ENCODE results near the gene HIPK2. TPM values are rescaled to one million over a fixed set of nuclear protein-coding genes. Genes with fewer than 3 reads are reported as not detected.

The HIPK2 gene
- polyA plus RNA-seq, 4 donors, result 69.7 to 110 (median 89.1) TPM

GRCh38 chr7:139718859-139719258 is 58.9 kb downstream of the HIPK2 start:
- no peak for DNase-seq (ENCODE audit: low read depth in 4 of 4, low spot score in 2 of 4)

GRCh38 chr7:139718141-139718540 is 59.7 kb downstream of the HIPK2 start:
- DNase-seq (ENCODE audit: low read depth in 4 of 4, low spot score in 2 of 4), result no peak

- DNase-seq (ENCODE audit: low read depth in 4 of 4, low spot score in 2 of 4), result no peak
Observed at GRCh38 chr7:139716156-139716942, 61.4 kb downstream of the HIPK2 start.

- no peak for DNase-seq (ENCODE audit: low read depth in 4 of 4, low spot score in 2 of 4)
Observed at GRCh38 chr7:139715194-139715815, 62.5 kb downstream of the HIPK2 start.

DNA sequence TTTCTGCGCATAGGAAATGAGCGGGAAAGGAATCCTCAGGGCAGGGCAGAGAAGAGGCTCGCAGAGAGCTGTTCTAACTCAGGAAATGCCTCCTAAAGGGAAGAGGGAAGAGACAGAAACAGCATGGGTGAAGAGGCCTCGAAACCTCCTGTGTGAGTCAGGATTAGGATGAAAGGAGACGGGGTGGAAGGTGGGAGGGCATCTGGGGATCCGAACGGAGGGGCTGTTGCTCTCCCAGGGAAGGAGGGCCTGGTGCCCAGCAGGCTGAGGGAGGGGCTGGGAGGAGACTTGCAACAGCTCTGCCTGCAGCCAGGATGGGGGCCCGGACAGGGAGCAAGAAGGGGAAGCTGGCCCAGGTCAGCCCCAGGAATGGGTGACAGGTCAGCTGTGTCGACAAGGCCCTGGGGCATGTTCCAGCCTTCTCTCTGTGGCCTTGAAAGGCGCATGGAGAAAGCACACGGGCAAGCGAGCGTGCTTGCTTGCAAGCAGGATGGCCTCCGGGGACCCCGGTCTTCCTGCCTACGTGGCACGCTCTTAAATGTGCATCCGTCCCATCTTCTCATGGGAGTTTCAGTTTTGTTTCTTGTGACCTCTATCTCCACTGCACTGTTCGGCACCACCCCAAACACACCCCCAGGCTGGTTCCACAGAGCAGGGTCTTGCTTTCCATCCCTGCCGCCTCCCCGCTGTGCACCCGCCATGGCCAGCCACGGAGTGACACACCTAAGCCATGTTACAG is 63.5 kb downstream of the HIPK2 start:
- DNase-seq (ENCODE audit: low read depth in 4 of 4, low spot score in 2 of 4), result no peak

GRCh38 chr7:139713526-139714162 is 64.2 kb downstream of the HIPK2 start:
- DNase-seq (ENCODE audit: low read depth in 4 of 4, low spot score in 2 of 4), result no peak

GRCh38 chr7:139713061-139713460 is 64.7 kb downstream of the HIPK2 start:
- DNase-seq (ENCODE audit: low read depth in 4 of 4, low spot score in 2 of 4), result no peak

DNA sequence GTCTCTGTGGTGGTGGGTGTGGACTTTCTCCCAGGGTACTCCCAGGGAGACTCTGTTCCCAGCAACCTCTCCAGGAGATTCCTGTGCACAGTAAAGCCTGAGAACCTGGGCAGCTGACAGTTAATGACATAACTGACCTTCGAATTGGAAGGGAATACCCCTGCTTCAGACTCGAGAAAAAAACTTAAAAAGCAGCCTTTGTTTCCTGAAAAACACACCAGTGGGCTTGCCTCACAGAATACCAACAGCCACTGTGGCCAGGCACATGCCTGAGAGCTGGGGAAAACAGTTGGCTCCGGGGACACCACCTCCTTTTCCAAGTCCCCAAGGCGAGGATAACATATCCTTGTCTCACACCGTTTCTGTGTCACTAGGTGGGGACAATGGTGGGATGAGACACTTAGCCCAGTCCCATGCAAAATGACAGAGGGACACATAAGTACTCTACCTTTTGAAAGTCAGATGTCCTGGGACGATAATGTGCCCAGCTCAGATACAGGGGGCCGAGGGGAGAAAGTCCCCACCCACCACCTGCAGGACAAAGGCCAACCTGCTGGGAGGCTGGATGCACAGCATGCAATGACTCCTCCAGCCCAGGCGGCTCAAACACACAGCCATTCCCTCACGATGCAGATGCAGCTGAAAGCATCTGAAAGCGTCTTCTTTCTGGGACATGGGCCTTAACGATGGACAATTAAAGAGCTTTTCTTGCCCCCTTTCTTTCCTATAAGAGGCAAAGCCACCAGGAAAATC is 65.6 kb downstream of the HIPK2 start:
- no peak for DNase-seq (ENCODE audit: low read depth in 4 of 4, low spot score in 2 of 4)

DNA sequence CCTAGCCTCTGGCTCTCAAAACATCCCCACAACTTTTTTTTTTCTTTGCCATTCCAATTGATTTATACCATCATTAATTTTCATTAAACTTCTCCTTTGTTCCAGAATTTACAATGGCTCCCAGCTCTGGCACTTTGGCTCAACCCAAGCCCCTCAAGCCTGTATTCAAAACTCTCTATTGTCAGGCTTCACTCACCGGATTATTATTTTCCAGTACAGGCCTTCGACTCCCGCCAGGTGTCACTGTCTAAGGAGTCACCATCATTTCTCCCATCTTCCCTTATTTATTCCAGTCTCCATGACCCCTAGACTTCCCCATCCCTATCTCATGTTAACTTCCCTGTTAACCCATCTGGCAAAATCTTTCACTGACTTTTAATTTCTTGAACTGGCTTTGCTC is 67.8 kb downstream of the HIPK2 start:
- no peak for DNase-seq (ENCODE audit: low read depth in 4 of 4, low spot score in 2 of 4)

GRCh38 chr7:139709485-139709884 is 68.3 kb downstream of the HIPK2 start:
- DNase-seq (ENCODE audit: low read depth in 4 of 4, low spot score in 2 of 4), result no peak

- no peak for DNase-seq (ENCODE audit: low read depth in 4 of 4, low spot score in 2 of 4)
Observed at GRCh38 chr7:139708541-139708940, 69.3 kb downstream of the HIPK2 start.

- DNase-seq (ENCODE audit: low read depth in 4 of 4, low spot score in 2 of 4), result no peak
Observed at GRCh38 chr7:139706837-139707236, 71.0 kb downstream of the HIPK2 start.

DNA sequence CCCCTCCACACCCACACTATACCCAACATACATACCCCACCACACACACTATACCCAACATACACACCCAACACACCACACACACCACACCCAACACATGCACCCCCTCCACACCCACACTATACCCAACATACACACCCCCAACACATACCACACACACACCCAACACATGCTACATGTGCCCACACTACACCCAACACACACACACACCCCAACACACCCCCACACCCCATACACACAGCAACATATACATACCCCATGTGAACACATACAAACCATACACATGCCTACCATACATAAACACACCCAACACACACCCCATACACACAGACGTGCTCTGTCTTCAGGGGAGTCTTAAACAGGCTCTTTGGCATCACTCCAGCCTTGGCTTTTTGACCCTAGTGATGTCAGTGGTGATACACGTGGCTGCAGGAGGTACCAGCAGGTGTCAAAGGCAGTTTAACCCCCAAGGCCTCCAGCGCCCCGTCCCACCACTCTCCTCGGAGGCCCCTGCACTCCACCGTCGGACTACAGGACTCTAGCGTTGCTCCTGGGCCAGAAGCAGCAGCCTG is 73.4 kb downstream of the HIPK2 start:
- DNase-seq (ENCODE audit: low read depth in 4 of 4, low spot score in 2 of 4), result no peak

- no peak for DNase-seq (ENCODE audit: low read depth in 4 of 4, low spot score in 2 of 4)
Observed at GRCh38 chr7:139703487-139704307, 74.1 kb downstream of the HIPK2 start.

- DNase-seq (ENCODE audit: low read depth in 4 of 4, low spot score in 2 of 4), result no peak
Observed at GRCh38 chr7:139702811-139703486, 74.8 kb downstream of the HIPK2 start.

- no peak for DNase-seq (ENCODE audit: low read depth in 4 of 4, low spot score in 2 of 4)
Observed at GRCh38 chr7:139702313-139702731, 75.5 kb downstream of the HIPK2 start.

DNA sequence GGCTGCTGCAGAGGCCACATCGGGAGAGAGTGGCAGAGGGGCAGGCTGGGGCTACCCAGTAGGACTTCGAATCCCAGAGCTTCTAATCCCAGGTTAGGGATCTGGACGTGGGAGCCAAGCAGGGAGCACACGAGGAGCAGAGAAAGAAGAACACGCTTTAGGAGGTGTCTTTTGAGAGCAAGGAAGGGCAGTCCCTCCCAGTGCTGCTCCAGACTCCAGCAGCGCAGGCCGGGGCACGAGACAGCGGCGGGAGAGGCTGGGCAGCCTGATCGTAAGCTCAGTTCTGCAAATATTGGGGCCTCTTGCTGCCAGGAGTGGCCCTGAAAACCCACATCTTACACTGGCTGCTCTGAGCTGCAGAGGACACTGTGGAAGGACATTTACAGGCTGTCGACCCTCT is 75.9 kb downstream of the HIPK2 start:
- no peak for DNase-seq (ENCODE audit: low read depth in 4 of 4, low spot score in 2 of 4)

GRCh38 chr7:139700505-139701235 is 77.1 kb downstream of the HIPK2 start:
- no peak for DNase-seq (ENCODE audit: low read depth in 4 of 4, low spot score in 2 of 4)

Measured in left renal cortex interstitium (tissue), 4 donors.